GM12874 (cell line): ENCODE results near the gene ERF.

Experiments
- CTCF ChIP-seq: IDR thresholded peaks from 2 replicates; pipeline ENCODE4 v1.5.1; 2011; ENCODE audit warnings: low read depth, mild to moderate bottlenecking, control low read depth, low read length, moderate library complexity; ENCODE audit not compliant: insufficient read depth

ERF gene

GRCh38 chr19:42216653-42217519 is 38.0 kb downstream of the ERF start:
- no peak for TF ChIP-seq CTCF

- TF ChIP-seq CTCF: no peak
Measured at GRCh38 chr19:42214810-42215485, 40.0 kb downstream of the ERF start.

GRCh38 chr19:42212886-42213285 is 42.0 kb downstream of the ERF start:
- no peak for TF ChIP-seq CTCF

GRCh38 chr19:42208612-42209011 is 46.3 kb downstream of the ERF start:
- TF ChIP-seq CTCF: no peak

GRCh38 chr19:42207767-42208271 is 47.1 kb downstream of the ERF start:
- TF ChIP-seq CTCF: no peak

- no peak for TF ChIP-seq CTCF
Measured at GRCh38 chr19:42206871-42207755, 47.8 kb downstream of the ERF start.

GRCh38 chr19:42204664-42205063 is 50.3 kb downstream of the ERF start:
- no peak for TF ChIP-seq CTCF
